H9 (cell line): Measurements from ENCODE around the gene GSE1. TPM values are rescaled to one million over a fixed set of nuclear protein-coding genes. Genes with fewer than 3 reads are reported as not detected.

Experiments
- DNase-seq: peaks from one replicate; pipeline ENCODE4 v3.0.0-alpha.2; 2017
- H2AFZ ChIP-seq: one replicate; pipeline ENCODE4 v1.6.1; 2013; ENCODE audit warnings: mild to moderate bottlenecking, low read length, control low read depth, moderate library complexity
- H2AK5ac ChIP-seq: 2 replicates; pipeline ENCODE4 v1.6.1; 2013; ENCODE audit warnings: low read length, control low read depth, mixed read lengths; ENCODE audit not compliant: insufficient read length
- H2BK120ac ChIP-seq: one replicate; pipeline ENCODE4 v1.6.1; 2013; ENCODE audit warnings: low read depth, mild to moderate bottlenecking, low read length, control low read depth, inconsistent platforms; ENCODE audit not compliant: poor library complexity, severe bottlenecking
- H2BK12ac ChIP-seq: 2 replicates; pipeline ENCODE4 v1.6.1; 2013; ENCODE audit warnings: low read length, control low read depth, mixed read lengths, low read depth; ENCODE audit not compliant: insufficient read length
- H2BK15ac ChIP-seq: 2 replicates; pipeline ENCODE4 v1.6.1; 2013; ENCODE audit warnings: low read depth, low read length, control low read depth
- H2BK20ac ChIP-seq: one replicate; pipeline ENCODE4 v1.6.1; 2013; ENCODE audit warnings: low read depth, mild to moderate bottlenecking, low read length, control low read depth, inconsistent platforms; ENCODE audit not compliant: poor library complexity, severe bottlenecking
- H2BK5ac ChIP-seq: 2 replicates; pipeline ENCODE4 v1.6.1; 2013; ENCODE audit warnings: low read length, control low read depth, mixed read lengths; ENCODE audit not compliant: insufficient read length
- H3K14ac ChIP-seq: 2 replicates; pipeline ENCODE4 v1.6.1; 2013; ENCODE audit warnings: low read length, control low read depth; ENCODE audit not compliant: insufficient read depth
- H3K18ac ChIP-seq: 2 replicates; pipeline ENCODE4 v1.6.1; 2013; ENCODE audit warnings: low read depth, mild to moderate bottlenecking, mixed read lengths, low read length, control low read depth; ENCODE audit not compliant: insufficient read length
- H3K23ac ChIP-seq: 2 replicates; pipeline ENCODE4 v1.6.1; 2013; ENCODE audit warnings: low read length, control low read depth, mixed read lengths, low read depth; ENCODE audit not compliant: insufficient read length
- H3K23me2 ChIP-seq: 2 replicates; pipeline ENCODE4 v1.6.1; 2013; ENCODE audit warnings: low read depth, mild to moderate bottlenecking, mixed read lengths, low read length, control low read depth; ENCODE audit not compliant: insufficient read length, poor library complexity, severe bottlenecking
- H3K27ac ChIP-seq: 2 replicates; pipeline ENCODE4 v1.5.1; 2013; ENCODE audit warnings: low read length, control low read depth, mixed read lengths, low read depth; ENCODE audit not compliant: insufficient read length
- H3K27me3 ChIP-seq: 2 replicates; pipeline ENCODE4 v1.6.1; 2013; ENCODE audit warnings: low read length, control low read depth, inconsistent platforms; ENCODE audit not compliant: insufficient read depth
- H3K4ac ChIP-seq: 2 replicates; pipeline ENCODE4 v1.6.1; 2013; ENCODE audit warnings: low read depth, mild to moderate bottlenecking, control low read depth, inconsistent platforms, low read length, moderate library complexity
- H3K4me1 ChIP-seq: 2 replicates; pipeline ENCODE4 v1.6.1; 2013; ENCODE audit warnings: low read length, control low read depth, inconsistent platforms; ENCODE audit not compliant: insufficient read depth
- H3K4me2 ChIP-seq: 2 replicates; pipeline ENCODE4 v1.6.1; 2013; ENCODE audit warnings: low read length, control low read depth, mixed read lengths; ENCODE audit not compliant: insufficient read length, insufficient read depth
- H3K56ac ChIP-seq: 2 replicates; pipeline ENCODE4 v1.6.1; 2013; ENCODE audit warnings: low read depth, mild to moderate bottlenecking, mixed read lengths, low read length, control low read depth; ENCODE audit not compliant: insufficient read length
- H3K79me1 ChIP-seq: 2 replicates; pipeline ENCODE4 v1.6.1; 2013; ENCODE audit warnings: low read depth, mild to moderate bottlenecking, moderate library complexity, low read length, control low read depth, inconsistent platforms; ENCODE audit not compliant: insufficient read depth, poor library complexity, severe bottlenecking
- H3K79me2 ChIP-seq: 2 replicates; pipeline ENCODE4 v1.6.1; 2013; ENCODE audit warnings: low read length, control low read depth, inconsistent platforms; ENCODE audit not compliant: insufficient read depth
- H3K9ac ChIP-seq: 2 replicates; pipeline ENCODE4 v1.6.1; 2013; ENCODE audit warnings: low read length, control low read depth, mixed read lengths; ENCODE audit not compliant: insufficient read length; ENCODE audit errors: extremely low read depth
- H3K9me3 ChIP-seq: one replicate; pipeline ENCODE4 v1.6.1; 2013; ENCODE audit warnings: low read depth, low read length, inconsistent platforms; ENCODE audit not compliant: control insufficient read depth
- H3T11ph ChIP-seq: one replicate; pipeline ENCODE4 v1.6.1; 2013; ENCODE audit warnings: mild to moderate bottlenecking, low read length, control low read depth, inconsistent platforms
- H4K20me1 ChIP-seq: one replicate; pipeline ENCODE4 v1.6.1; 2013; ENCODE audit not compliant: control insufficient read depth, insufficient read length, insufficient read depth
- H4K5ac ChIP-seq: 2 replicates; pipeline ENCODE4 v1.6.1; 2013; ENCODE audit warnings: low read depth, mild to moderate bottlenecking, mixed read lengths, low read length, control low read depth; ENCODE audit not compliant: insufficient read length
- H4K8ac ChIP-seq: replicated peaks from 2 replicates; pipeline ENCODE4 v1.6.1; 2013; ENCODE audit warnings: low read length, control low read depth, mixed read lengths, low read depth; ENCODE audit not compliant: insufficient read length
- H4K91ac ChIP-seq: 2 replicates; pipeline ENCODE4 v1.6.1; 2013; ENCODE audit warnings: low read depth, mild to moderate bottlenecking, moderate library complexity, mixed read lengths, low read length, control low read depth; ENCODE audit not compliant: insufficient read length
- H3K27ac Mint-ChIP-seq, 3 experiments: 2 replicates in 2 of 3; 3 replicates in 1 of 3; pipeline ENCODE4 v1.8.0; 2020 to 2021; ENCODE audit warnings: mixed read lengths in 3 of 3, mild to moderate bottlenecking in 1 of 3, moderate library complexity in 1 of 3
- H3K27me3 Mint-ChIP-seq: 2 replicates; pipeline ENCODE4 v1.8.0; 2021; ENCODE audit warnings: low read depth, mild to moderate bottlenecking, moderate library complexity, mixed read lengths
- H3K36me3 Mint-ChIP-seq, 3 experiments: 2 replicates in 2 of 3; 3 replicates in 1 of 3; pipeline ENCODE4 v1.8.0; 2020 to 2021; ENCODE audit warnings: low read depth in 3 of 3, mixed read lengths in 3 of 3; ENCODE audit not compliant: insufficient read depth in 1 of 3
- H3K4me1 Mint-ChIP-seq, 2 experiments: 2 replicates each; pipeline ENCODE4 v1.8.0; 2020; ENCODE audit warnings: mixed read lengths in 2 of 2
- H3K4me3 Mint-ChIP-seq, 2 experiments: 2 replicates in 1 of 2; 3 replicates in 1 of 2; pipeline ENCODE4 v1.8.0; 2020 to 2021; ENCODE audit warnings: mild to moderate bottlenecking in 2 of 2, mixed read lengths in 2 of 2, moderate library complexity in 1 of 2
- H3K9me3 Mint-ChIP-seq, 2 experiments: 2 replicates in 1 of 2; 3 replicates in 1 of 2; pipeline ENCODE4 v1.8.0; 2020; ENCODE audit warnings: mild to moderate bottlenecking in 2 of 2, mixed read lengths in 2 of 2, moderate library complexity in 1 of 2
- CTCF ChIP-seq: fragments of 200-600 bp; sonication (generic); conservative IDR thresholded peaks from 3 replicates; pipeline ENCODE4 v1.8.0; 2021; ENCODE audit warnings: antibody characterized with exemption, mild to moderate bottlenecking
- WGBS: extraction: QIAGEN DNeasy Blood & Tissue Kit; methylation state at CpG from one replicate; pipeline ENCODE4 v1.1.7; 2013; ENCODE audit warnings: missing lambda C conversion rate, low lambda C conversion rate, mixed read lengths; ENCODE audit not compliant: insufficient read length; ENCODE audit errors: extremely low coverage; 5-methylcytosine and 5-hydroxymethylcytosine counted together
- total RNA-seq: library from RNA; stranded (reverse); gene quantifications from 2 replicates; pipeline ENCODE4 v1.2.1, GENCODE V29; 2021

Gene GSE1
- total RNA-seq, 1 experiment from 2014 or later = 125 TPM

- H3K27me3 Mint-ChIP-seq = no peaks in the 10 kb centered on the region; the same call in 1 of the 2 replicates
- Histone ChIP-seq H4K5ac (no peak overlapping the region), H3K27ac (no peak overlapping the region), H3K56ac (no peak overlapping the region), H2BK20ac (no peak overlapping the region), H2BK15ac (no peak overlapping the region), H4K91ac (no peak overlapping the region), H2BK5ac (no peak overlapping the region), H3K9me3 (no peaks in the 10 kb centered on the region), H2AK5ac (no peak overlapping the region), H3K27me3 (no peaks in the 10 kb centered on the region), H4K8ac (no peak overlapping the region), H3K14ac (no peak overlapping the region), H3K4ac (no peak overlapping the region), H3K9ac (no peak overlapping the region), H2BK120ac (no peak overlapping the region), H2AFZ (no peak overlapping the region), H3K79me2 (no peaks in the 10 kb centered on the region), H4K20me1 (no peaks in the 10 kb centered on the region), H2BK12ac (no peak overlapping the region), H3K23ac (no peak overlapping the region), H3T11ph (no peak overlapping the region), H3K4me1 (no peaks in the 10 kb centered on the region), H3K79me1 (peaks cover 4% of the 10 kb centered on the region), H3K4me2 (no peak overlapping the region), H3K18ac (no peak overlapping the region), H3K23me2 (no peaks in the 10 kb centered on the region)
- H3K4me1 Mint-ChIP-seq = peaks cover 4 to 10% of the 10 kb centered on the region in 2 experiments; a peak in 3 of 4 replicates
- no CpG with 5 or more reads among the region's 35 CpGs for WGBS
- DNase-seq = no peak
- peak overlapping the region in 1 of 3 experiments; percentile 49; a peak in 1 of 7 replicates for H3K27ac Mint-ChIP-seq
- no peak for TF ChIP-seq CTCF
- H3K4me3 Mint-ChIP-seq = no peak overlapping the region; a peak in 1 of 5 replicates
- peaks cover 0 to 3% of the 10 kb centered on the region in 2 experiments; a peak in 1 of 5 replicates for H3K9me3 Mint-ChIP-seq
- H3K36me3 Mint-ChIP-seq = peaks cover 33 to 76% (median 75%) of the 10 kb centered on the region in 3 experiments
Measured at GRCh38 chr16:85655216-85656129, 42.4 kb downstream of the GSE1 start.
